GM15510 (cell line): ENCODE measurements around the gene IL36B.

ENCODE experiments used
- POLR2A ChIP-seq: IDR thresholded peaks from 3 replicates; pipeline ENCODE4 v1.6.1; 2011; ENCODE audit warnings: borderline replicate concordance; ENCODE audit not compliant: insufficient read length; ENCODE audit errors: extremely low read depth

The IL36B gene

DNA sequence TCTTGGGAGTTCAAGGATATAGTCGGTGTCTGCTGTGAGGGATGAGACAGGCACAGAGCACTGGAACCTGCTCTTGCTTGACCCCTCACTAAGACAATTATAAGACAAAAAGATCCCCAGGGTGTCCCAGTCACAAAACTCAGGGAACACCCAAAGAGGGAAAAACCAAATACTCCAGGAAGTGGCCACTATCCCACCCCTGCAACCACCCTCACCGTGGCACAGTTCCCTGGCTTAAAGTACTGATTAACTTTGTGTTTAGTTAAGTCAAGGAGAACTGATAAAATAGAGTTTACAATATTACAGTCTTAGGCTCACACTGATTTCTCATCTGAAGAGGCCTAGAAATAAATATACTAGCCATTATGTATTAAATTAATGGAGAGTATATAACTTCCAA lies 13.5 kb downstream of the IL36B start:
- TF ChIP-seq POLR2A, result no peak

DNA sequence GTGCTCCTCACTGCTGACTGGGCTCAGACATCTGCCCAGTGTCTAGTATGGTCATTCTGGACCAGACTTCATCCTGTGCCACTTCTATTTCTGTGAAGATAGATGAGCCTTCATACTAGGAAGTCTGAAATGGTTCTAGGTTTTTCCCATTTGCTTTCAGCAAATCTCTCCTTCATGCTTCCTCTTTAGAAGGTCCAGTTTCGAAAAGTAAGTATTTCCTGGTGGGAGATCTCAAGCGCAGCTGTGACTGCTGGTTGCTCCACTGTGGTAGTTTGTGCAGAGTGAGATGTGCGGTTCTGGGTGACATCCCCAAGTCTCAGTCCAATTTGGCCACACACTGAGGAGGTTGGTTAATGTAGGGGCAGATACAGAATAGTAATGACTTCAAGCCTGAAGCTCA lies 14.4 kb downstream of the IL36B start:
- no peak for TF ChIP-seq POLR2A

DNA sequence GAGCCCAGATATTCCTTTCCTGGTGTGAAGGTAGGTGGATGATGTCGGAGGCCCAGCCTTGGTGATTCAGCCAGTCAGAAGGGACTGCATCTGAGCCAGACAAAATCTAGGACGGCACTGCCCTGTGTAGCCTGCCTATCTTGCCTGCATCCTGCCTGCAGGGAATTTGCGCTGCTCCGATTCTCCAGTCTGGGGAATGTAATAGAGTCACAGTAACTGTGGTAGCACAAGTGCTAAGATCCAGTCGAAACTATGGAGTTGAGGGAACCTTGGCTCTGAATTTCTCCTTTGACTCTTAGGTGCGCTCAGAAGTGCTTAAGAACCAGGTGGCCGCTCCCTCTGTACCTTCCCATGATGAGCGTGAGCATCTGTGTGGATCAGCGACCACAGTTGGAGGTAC lies 15.9 kb downstream of the IL36B start:
- no peak for TF ChIP-seq POLR2A

DNA sequence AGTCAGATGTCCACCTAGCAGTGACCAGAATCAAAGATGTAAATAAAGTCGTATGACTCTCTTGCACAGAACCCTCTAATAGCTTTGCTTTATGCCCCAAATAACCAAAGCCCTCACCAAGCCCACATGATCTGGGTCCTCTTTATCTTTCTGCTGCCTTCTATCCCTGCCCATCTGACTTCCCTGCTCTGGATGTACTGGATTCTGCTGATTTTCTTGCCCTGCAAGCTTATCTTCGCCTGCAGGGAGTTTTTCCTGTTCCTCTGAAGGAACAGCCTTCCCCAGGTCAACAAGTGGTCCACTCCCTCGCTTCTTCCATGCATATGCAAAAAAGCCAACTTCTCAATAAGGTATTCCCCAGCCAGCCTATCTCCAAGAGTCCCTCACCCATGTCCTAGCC lies 18.7 kb downstream of the IL36B start:
- TF ChIP-seq POLR2A, result no peak

DNA sequence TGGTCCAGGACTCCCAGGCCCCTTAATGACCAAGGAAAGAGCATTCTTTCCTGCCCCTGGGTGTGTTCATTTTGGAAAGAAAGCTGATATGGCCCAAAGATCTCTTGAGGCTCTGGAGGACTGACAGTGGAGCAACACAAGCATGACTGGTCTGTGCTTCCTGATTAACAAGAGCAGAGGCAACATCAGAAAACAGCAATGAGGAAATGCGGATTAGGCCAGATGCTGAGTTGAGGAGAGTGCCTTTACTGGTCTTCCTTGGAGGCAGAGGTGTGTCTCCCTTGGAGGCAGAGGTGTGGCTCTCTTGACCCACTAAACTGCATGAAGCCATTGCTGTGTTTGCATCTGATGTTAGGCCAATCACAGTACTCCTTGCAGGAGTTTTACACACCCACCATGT lies 19.9 kb downstream of the IL36B start:
- TF ChIP-seq POLR2A, result no peak

DNA sequence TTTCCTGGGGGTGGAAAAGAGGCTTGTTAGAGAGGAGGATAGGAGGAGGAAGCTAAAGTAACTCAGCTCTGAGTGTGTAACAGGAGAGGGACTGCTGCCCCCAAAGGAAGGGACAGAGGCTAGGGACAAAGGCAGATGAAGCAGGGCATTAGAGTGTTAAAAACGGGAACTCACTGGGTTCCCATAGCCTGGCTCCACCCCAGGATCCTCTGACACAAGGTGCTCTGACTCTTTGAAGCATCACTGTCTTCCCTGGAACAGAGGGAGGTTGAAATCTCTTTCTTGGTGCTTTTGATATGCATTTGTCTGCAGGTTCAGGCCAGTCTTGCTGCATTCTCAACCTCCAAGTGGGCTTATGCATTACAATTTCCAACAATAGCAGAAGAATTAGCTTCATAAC lies 24.6 kb downstream of the IL36B start:
- TF ChIP-seq POLR2A, result no peak

DNA sequence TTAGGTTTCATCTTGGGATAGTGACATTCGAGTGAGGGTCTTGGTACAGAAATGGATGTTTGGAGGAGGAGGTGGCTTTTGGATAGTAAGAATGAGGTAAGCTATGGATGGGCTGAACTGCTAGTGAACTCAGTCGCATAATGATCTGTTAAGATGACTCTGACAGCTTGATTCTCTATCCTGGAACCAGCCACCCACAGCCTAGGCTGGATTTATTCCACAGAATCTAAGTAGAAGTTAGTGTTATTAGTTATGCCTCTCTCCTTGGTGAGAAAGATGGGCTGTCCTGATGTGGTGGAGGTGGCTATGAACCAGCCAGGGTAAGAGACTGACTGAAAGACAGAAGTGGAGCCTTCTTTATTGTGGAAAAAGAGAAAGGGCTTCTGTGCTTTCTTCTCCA lies 25.0 kb downstream of the IL36B start:
- no peak for TF ChIP-seq POLR2A

DNA sequence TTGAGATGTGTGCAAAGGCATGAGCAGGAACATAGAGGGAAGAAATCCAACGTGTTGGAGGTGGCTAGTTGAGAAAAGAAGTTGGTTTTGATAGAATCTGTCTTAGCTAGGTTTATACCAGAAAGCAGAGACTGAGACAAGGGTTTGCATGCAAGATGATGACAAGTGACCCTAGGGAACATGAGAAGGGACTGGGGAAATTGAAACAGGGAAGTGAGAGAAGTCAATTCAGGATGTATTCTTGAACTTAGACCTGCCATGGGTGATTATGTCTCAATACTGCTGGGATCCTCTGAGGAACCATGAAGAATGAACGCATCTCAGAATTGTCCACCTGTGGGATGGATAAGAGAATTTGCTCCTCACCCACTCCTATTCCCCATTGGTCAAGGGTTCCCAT lies 26.9 kb downstream of the IL36B start:
- TF ChIP-seq POLR2A, result no peak

DNA sequence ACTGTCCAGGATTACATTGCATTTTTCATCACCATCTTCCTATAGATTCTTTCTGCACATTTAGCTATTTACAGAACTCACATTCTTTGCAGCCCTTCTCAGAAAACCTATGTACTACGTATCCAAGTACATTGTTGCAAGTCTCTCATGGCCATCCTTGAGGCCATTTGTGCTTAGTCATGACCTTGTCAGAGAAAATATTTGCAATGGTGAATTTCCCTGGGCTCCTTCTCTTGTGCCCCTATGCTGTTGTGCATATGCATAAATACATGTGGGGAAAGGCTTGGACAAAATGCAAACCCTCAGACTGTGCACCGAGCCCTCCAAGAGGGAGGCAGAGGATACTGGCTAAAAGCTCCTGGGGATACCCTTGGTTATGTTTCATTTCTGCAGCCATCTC lies 27.9 kb downstream of the IL36B start:
- no peak for TF ChIP-seq POLR2A

DNA sequence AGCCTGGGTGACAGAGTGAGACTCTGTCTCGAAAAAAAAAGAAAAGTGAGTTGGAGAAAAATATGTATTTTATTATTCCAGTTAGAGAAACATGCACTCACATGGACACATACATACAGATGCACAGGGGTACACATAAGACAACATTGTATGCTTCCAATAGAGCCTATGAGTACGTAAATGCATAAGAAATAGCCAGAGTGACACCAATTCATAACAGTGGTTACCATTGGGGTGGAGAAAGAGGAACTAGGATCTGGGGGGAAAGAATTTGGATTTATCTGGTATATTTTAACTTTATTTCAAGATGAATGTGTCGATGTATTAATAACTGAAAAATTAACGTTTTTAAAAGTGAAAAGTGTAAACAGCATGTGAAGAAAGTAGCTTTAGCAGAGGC lies 31.4 kb downstream of the IL36B start:
- TF ChIP-seq POLR2A, result no peak

DNA sequence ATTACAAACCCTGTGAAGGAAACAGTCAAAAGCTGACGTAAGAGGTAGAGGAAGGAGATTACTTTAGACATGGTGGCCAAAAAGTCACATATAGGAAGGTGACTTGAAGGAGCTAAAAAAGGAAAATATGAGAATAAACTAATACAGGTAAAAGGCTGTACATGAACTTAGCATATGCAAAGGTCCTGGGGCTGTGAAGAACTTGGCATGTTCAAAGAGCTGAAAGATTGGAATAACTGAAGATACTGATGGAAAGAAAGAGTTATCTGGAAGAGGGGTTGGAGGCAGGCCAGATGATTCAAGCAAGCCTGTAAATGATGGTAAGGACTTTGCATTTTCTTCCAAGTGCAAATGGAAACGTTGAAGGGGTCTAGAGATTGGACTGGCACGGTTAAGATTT lies 34.2 kb downstream of the IL36B start:
- TF ChIP-seq POLR2A, result no peak

DNA sequence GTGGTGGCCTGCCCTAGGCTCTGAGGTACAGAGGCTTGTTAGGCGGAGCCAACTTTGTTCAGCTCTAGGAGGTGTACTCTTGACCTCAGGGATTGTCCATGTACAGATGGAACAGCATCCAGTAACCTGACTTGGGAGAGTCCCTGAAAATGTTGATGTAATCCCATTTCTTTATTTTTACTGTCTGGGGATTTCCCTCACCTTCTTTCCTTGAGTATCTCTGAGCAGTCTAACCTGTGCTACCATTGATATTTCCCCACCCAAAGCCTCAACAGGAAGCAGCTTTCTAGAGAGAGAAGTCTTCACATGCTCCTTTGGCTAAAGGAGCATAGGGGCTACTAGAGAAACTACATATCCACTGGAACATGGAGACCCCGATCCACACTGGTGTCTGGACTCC lies 37.0 kb downstream of the IL36B start:
- no peak for TF ChIP-seq POLR2A

DNA sequence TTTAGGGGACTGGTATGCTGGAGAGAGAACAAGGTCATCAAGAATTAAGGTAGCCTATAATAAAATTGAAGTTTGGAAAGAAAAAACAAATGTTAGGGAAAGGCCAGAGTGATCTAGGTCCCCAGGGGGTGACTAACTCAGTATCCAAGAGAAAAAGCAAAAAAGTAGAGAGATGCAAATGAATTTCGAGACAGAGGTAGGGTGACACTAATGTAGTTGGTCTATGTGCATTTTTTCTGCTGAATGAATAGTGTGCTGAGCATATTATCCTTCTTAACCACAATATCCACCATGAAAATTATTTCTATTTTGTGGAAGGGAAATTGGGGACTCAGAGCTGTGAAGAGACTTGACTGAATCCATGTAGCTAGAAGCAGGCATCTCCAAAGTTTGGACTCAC lies 37.6 kb downstream of the IL36B start:
- TF ChIP-seq POLR2A, result no peak

DNA sequence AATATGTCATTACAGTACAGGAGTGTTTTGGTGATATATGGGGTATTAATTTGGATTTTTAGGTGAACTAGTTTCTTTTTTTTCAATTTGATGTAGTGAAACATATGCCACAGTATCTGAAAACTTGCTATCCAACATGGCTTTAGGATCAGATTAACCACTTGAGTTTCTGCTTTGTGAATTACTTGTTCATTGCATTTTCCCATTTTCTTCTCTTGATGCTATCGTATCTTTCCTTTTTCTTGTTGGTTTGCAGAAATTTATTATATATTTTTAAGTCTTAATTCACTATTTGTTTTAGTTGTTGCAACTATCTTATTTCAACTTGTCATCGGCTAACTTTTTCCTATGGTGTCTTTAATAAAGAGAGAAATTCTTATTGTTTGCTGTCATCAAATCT lies 38.6 kb downstream of the IL36B start:
- TF ChIP-seq POLR2A, result no peak

DNA sequence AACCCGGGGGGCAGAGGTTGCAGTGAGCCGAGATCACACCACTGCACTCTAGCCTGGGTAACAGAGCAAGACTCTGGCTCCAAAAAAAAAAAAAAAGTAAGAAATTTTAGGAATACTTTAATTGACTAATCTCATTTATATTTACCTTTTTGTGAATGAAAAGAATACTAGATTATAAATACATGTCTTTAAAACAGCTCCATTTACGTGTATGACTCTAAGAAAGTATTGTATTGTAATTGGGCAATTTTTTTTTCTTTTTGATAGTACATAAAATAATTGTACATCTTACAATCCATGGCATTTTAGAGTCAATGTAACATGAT lies 39.4 kb downstream of the IL36B start:
- TF ChIP-seq POLR2A, result no peak

DNA sequence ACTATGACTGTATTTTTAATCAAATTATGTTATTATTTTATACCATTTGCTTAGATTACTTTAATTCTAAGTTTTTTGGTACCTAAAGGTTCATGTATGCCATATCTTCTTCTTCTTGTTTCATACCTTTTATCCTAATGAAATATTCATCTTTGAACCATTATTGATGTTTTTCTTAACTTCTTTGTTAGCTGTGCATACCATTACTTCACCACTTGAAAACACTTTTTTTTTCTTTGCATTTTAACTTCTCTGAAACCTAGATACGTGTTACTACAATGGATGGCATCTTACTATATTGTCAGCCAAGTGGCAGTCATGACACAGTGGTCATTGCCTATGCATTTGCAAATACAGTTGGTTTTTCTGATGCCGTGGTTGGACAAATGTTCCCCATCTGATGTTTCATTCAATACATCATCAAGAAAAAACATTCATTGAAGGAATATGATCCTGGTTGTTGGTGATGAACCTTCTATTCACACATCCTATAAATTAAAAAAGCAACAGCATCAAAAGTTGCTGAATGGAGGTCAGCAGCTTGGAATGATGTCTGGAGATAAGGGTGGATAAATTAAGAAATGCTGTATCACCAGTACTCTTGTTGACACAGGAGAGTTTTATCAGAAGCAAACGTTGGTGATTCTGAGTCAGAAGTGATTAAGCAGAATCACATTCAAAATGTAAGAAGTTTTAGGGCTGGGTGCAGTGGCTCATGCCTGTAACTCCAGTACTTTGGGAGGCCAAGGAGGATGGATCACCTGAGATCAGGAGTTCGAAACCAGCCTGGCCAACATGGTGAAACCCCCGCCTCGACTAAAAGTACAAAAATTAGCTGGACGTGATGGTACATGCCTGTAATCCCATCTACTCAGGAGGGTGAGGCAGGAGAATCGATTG lies 40.0 kb downstream of the IL36B start:
- no peak for TF ChIP-seq POLR2A

DNA sequence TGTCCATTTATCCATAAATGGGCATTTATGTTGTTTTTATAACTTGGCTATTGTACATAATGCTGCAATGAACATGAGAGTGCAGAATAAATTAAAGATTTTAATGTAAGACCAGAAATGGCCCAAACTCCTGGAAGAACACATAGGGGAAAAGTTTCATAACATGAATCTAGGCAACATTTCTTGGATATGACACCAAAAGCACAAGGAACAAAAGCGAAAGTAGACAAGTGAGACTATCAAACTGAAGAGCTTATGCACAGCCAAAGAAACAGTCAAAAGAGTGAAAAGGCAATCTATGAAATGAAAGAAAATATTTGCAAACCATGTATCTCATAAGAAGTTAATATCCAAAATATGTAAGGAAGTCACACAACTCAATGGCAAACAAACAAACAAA lies 41.6 kb downstream of the IL36B start:
- no peak for TF ChIP-seq POLR2A

DNA sequence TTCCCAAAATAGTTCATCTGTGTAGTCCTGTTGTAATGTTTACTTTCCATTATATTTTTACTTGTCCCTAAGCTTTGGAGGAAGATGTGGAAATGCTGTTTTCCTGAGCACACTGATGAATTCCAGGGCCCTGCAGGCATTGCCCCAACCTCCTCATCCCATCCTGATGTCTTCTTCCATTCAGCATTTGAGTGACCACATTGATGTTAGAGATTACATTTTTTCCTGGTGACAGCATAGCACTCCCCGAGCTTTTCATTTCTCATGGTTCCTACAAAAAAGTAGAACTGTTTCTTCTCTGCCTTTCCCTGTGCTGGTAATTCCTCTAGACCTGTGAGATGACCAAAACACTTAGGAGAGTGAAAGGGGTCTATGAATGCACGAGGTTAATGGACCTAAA lies 42.6 kb downstream of the IL36B start:
- no peak for TF ChIP-seq POLR2A

DNA sequence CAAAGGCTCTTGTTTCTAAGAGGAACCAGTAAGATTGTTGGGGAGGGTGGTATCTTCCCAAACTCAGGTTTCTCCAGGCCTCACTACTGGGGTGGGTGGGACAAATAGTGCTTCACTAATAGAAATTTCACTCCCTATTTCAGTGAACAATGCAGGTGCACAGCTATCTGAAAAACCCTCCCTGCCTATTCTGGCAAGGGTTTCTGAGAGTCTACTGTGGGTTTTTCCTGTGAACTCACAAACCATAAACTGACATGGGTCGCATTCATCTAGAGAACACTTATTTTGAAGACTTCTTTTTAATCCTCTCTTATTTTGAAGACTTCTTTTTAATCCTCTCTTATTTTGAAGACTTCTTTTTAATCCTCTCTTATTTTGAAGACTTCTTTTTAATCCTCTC lies 43.0 kb downstream of the IL36B start:
- no peak for TF ChIP-seq POLR2A
